HepG2 (cell line): ENCODE measurements around the gene WDR91. TPM values are rescaled to one million over a fixed set of nuclear protein-coding genes. Genes with fewer than 3 reads are reported as not detected.

Source experiments
- ATAC-seq: fragments of 200-7000 bp; cut with Tn5 transposase; 3 replicates; pipeline ENCODE4 v1.9.1; 2020; ENCODE audit warnings: mild to moderate bottlenecking, moderate library complexity
- BruUV-seq: library from RNA; stranded (reverse); fragments of 400-500 nt; replicated peaks from 2 replicates; lab custom pipeline; 2021; lab: Mats Ljungman, UMichigan
- CTCF ChIA-PET: fragments of 300-600 bp; formaldehyde crosslinking; extraction: SDS; loops from one replicate; lab custom pipeline; 2021; ENCODE audit warnings: low total read pairs, inconsistent platforms, low intra/inter-chr PET ratio; lab: Yijun Ruan, JAX
- POLR2A ChIA-PET: fragments of 350-600 bp; sonication (Branson Sonifier 250); formaldehyde crosslinking; loops from one replicate; lab custom pipeline; 2020; ENCODE audit warnings: antibody characterized with exemption, inconsistent platforms; lab: Yijun Ruan, JAX
- DNase-seq: peaks from one replicate; pipeline ENCODE4 v3.0.0-alpha.2; 2015; ENCODE audit warnings: low spot score
- FAIRE-seq: peaks from 3 replicates; lab custom pipeline; 2011; peaks lifted over from hg19 to GRCh38; lab: Jason Lieb, UNC
- H2AFZ ChIP-seq: one replicate; pipeline ENCODE4 v1.6.1; 2011; ENCODE audit warnings: low read length, inconsistent platforms
- H3K27ac ChIP-seq: fragments of 300-600 bp; 3 replicates; pipeline ENCODE4 v1.8.0; 2011; ENCODE audit warnings: mixed run types, mild to moderate bottlenecking, mixed read lengths, low read length, inconsistent platforms; ENCODE audit not compliant: insufficient read depth; ENCODE audit errors: extremely low read length
- H3K27me3 ChIP-seq, 2 experiments: fragments of 200-600 bp in 1 of 2; 2 replicates in 1 of 2; 3 replicates in 1 of 2; pipeline versions ENCODE4 v1.6.0 to v1.8.0; 2011; ENCODE audit warnings: low read length in 2 of 2, mild to moderate bottlenecking in 2 of 2, moderate library complexity in 2 of 2, inconsistent platforms in 1 of 2; ENCODE audit not compliant: insufficient read depth in 2 of 2, control insufficient read depth in 1 of 2
- H3K36me3 ChIP-seq, 2 experiments: fragments of 200-600 bp in 1 of 2; replicated peaks in 1 of 2; 2 replicates in 1 of 2; 3 replicates in 1 of 2; pipeline versions ENCODE4 v1.5.1 to v1.8.0; 2011; ENCODE audit warnings: low read length in 2 of 2, inconsistent platforms in 1 of 2; ENCODE audit not compliant: insufficient read depth in 2 of 2, control insufficient read depth in 1 of 2
- H3K4me1 ChIP-seq: 2 replicates; pipeline ENCODE4 v1.5.1; 2012; ENCODE audit warnings: low read length, inconsistent platforms; ENCODE audit not compliant: insufficient read depth
- H3K4me2 ChIP-seq: 2 replicates; pipeline ENCODE4 v1.6.0; 2011; ENCODE audit warnings: low read depth, low read length, inconsistent platforms
- H3K4me3 ChIP-seq, 3 experiments: fragments of 200-600 bp in 1 of 3; sonication (generic), shearing (Covaris generic) in 1 of 3; replicated peaks in 1 of 3; 2 replicates each; pipeline ENCODE4 v1.5.1; 2011 to 2016; ENCODE audit warnings: low read length in 3 of 3, inconsistent platforms in 2 of 3, low read depth in 2 of 3, mild to moderate bottlenecking in 2 of 3, control low read depth in 1 of 3, mixed read lengths in 1 of 3; ENCODE audit not compliant: insufficient read depth in 1 of 3
- H3K79me2 ChIP-seq: one replicate; pipeline ENCODE4 v1.6.1; 2011; ENCODE audit warnings: low read length, inconsistent platforms; ENCODE audit not compliant: insufficient read depth
- H3K9ac ChIP-seq: 2 replicates; pipeline ENCODE4 v1.6.0; 2011; ENCODE audit warnings: mild to moderate bottlenecking, low read depth, low read length, inconsistent platforms; ENCODE audit not compliant: insufficient read depth
- H3K9me3 ChIP-seq: 2 replicates; pipeline ENCODE4 v1.5.1; 2012; ENCODE audit warnings: mild to moderate bottlenecking, low read length
- H4K20me1 ChIP-seq: 2 replicates; pipeline ENCODE4 v1.6.0; 2011; ENCODE audit warnings: inconsistent platforms, mild to moderate bottlenecking, low read length, moderate library complexity; ENCODE audit not compliant: insufficient read depth
- ARID3A ChIP-seq: IDR thresholded peaks from 2 replicates; pipeline ENCODE4 v1.6.1; 2012; ENCODE audit warnings: low read depth, low read length, improper control_type of control experiment
- JDP2 ChIP-seq: sonication (generic); formaldehyde crosslinking; IDR thresholded peaks from 2 replicates; pipeline ENCODE4 v1.8.1; 2022; ENCODE audit warnings: missing genetic modification reagents, borderline replicate concordance
- NFYC ChIP-seq: IDR thresholded peaks from 2 replicates; pipeline ENCODE4 v1.6.1; 2016; ENCODE audit warnings: missing genetic modification reagents, missing compliant biosample characterization
- NR0B2 ChIP-seq: sonication (generic); formaldehyde crosslinking; IDR thresholded peaks from 2 replicates; pipeline ENCODE4 v1.4.0; 2020; ENCODE audit warnings: mild to moderate bottlenecking, missing genetic modification reagents
- ZEB1 ChIP-seq: IDR thresholded peaks from 2 replicates; pipeline ENCODE4 v1.6.1; 2012; ENCODE audit warnings: mild to moderate bottlenecking, low read depth, inconsistent platforms; ENCODE audit not compliant: insufficient replicate concordance
- ZNF317 ChIP-seq: sonication (generic); formaldehyde crosslinking; IDR thresholded peaks from 2 replicates; pipeline ENCODE4 v1.5.0; 2020; ENCODE audit warnings: mild to moderate bottlenecking, missing genetic modification reagents
- ZNF687 ChIP-seq: sonication (generic); formaldehyde crosslinking; IDR thresholded peaks from 2 replicates; pipeline ENCODE4 v1.5.1; 2020; ENCODE audit warnings: mild to moderate bottlenecking, missing genetic modification reagents, moderate library complexity
- ZNF703 ChIP-seq: sonication (generic); formaldehyde crosslinking; IDR thresholded peaks from 2 replicates; pipeline ENCODE4 v1.5.1; 2020; ENCODE audit warnings: missing genetic modification reagents, mild to moderate bottlenecking, moderate library complexity, borderline replicate concordance
- WGBS: methylation state at CpG from one replicate; pipeline ENCODE4 v1.1.6; 2017; ENCODE audit warnings: low lambda C conversion rate; 5-methylcytosine and 5-hydroxymethylcytosine counted together
- in situ Hi-C: cut with HindIII; loops from 2 replicates; pipeline ENCODE4 v1.10.0; 2017; ENCODE audit warnings: low pct_unique_long_range_greater_than_20kb; ENCODE audit not compliant: extremely low pct_ligation_motif_present
- intact Hi-C: fragments of 100-400 bp; cut with micrococcal nuclease; formaldehyde crosslinking; loops from one replicate; pipeline ENCODE4 v1.10.0; 2022; ENCODE audit not compliant: unreplicated experiment
- polyA plus RNA-seq, 8 experiments: library from polyadenylated mRNA; depleted of rRNA in 3 of 8; stranded (reverse) in 7 of 8; unstranded in 1 of 8; fragments of >200 nt; fragmentation: Illumina TruSeq in 4 of 8; extraction: Trizol in 4 of 8; gene quantifications; 2 replicates each; pipeline versions ENCODE4 v1.2.1 to v1.2.3, GENCODE V29; 2011 to 2016; ENCODE audit warnings: low read depth in 4 of 8, missing spikeins in 1 of 8, mixed read lengths in 1 of 8; ENCODE audit not compliant: insufficient read depth in 1 of 8
- total RNA-seq, 5 experiments: library from RNA; depleted of rRNA; stranded (reverse); fragments of >200 nt; fragmentation: Illumina TruSeq; extraction: Trizol; gene quantifications; 2 replicates each; pipeline ENCODE4 v1.2.3, GENCODE V29; 2016; ENCODE audit warnings: low read depth in 1 of 5

Gene WDR91
- total and polyA plus RNA-seq, 2 of the 13 experiments (the other 11 are each of a cell fraction or from before 2014, with no cell fraction given), result 11.6 to 12.1 TPM

DNA sequence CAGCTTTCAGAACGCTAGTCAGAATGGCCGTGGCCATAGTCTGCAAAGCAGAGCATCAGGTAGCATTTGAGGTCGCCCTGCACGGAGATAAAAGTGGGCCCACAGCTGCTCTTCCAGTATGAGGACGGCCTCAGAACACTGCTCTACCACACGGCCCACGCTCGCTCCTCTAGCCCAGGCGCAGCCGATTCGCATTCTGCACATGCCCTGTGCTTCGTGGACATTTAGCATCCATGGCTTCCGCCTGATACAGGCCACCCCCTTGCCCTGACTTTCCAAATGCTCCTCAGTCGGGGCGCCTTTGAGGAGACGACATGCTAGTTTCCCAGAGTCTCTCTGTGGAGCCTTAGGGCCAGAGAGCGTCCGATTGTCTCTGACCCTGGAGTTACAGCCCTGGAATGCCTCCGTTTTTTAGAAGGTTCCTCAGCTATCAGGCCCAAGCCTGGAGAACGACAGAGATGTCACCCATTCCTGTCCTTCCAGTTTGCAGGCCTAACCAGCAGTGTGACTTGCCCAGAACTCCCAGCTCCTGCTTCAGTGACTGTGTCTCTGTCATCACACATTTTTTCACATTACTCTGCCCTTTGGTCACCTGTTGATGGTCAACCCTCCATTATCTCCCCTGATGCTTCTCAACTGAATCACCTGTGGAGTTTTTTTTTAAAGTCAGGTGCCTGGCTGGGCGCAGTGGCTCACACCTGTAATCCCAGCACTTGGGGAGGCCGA lies 36.6 kb upstream of the WDR91 start (continued):
- TF ChIP-seq ZNF687 (CRISPR knock-in tag) (peak; percentile 27; the same call in 1 of the 2 replicates), NR0B2 (CRISPR knock-in tag) (no peak), ZEB1 (no peak), ZNF317 (no peak)

GRCh38 chr7:135246191-135246825 lies 35.0 kb upstream of the WDR91 start:
- ATAC-seq (no peak), DNase-seq (no peak), FAIRE-seq (no peak)
- no peaks in the 10 kb centered on the region for H4K20me1 ChIP-seq
- H3K36me3 ChIP-seq, result no peaks in the 10 kb centered on the region
- BruUV-seq, result no TSS peak
- H3K4me3 ChIP-seq, result no peak overlapping the region
- in situ Hi-C loops, result no loop called here
- no peaks in the 10 kb centered on the region for H3K9me3 ChIP-seq
- ChIA-PET POLR2A (no interaction called here), CTCF (no interaction called here)
- H3K27ac ChIP-seq, result no peak overlapping the region
- H3K9ac ChIP-seq, result no peak overlapping the region
- peaks cover 11% of the 10 kb centered on the region for H3K4me1 ChIP-seq
- H3K79me2 ChIP-seq, result no peaks in the 10 kb centered on the region
- H3K27me3 ChIP-seq, result peaks cover 0 to 2% of the 10 kb centered on the region in 2 experiments; a peak in 1 of 5 replicates
- 85% methylated on average over 24 of the region's 43 CpGs for WGBS
- no peak overlapping the region for H2AFZ ChIP-seq
- H3K4me2 ChIP-seq, result no peak overlapping the region
- intact Hi-C loops, result no loop called here
- TF ChIP-seq JDP2 (CRISPR knock-in tag) (no peak), ARID3A (no peak), NFYC (CRISPR knock-in tag) (no peak), ZNF703 (CRISPR knock-in tag) (no peak)
